Endothelial cell of umbilical vein (primary cell): ENCODE data around the gene SCYGR1. TPM values are rescaled to one million over a fixed set of nuclear protein-coding genes. Genes with fewer than 3 reads are reported as not detected.

ENCODE experiments used
- BruUV-seq: library from RNA; stranded (reverse); fragments of 400-500 nt; replicated peaks from 2 replicates; lab custom pipeline; 2021; lab: Mats Ljungman, UMichigan
- CTCF ChIA-PET: fragments of 300-600, 350-600 bp; sonication (Branson Sonifier 250); formaldehyde crosslinking; loops from one replicate; lab custom pipeline; 2021; ENCODE audit warnings: antibody characterized with exemption, inconsistent platforms; lab: Charles Lee
- POLR2A ChIA-PET: fragments of 300-600, 350-600 bp; sonication (Branson Sonifier 250); formaldehyde crosslinking; loops from one replicate; lab custom pipeline; 2021; ENCODE audit warnings: antibody characterized with exemption, inconsistent platforms; lab: Charles Lee
- DNase-seq: peaks from one replicate; pipeline ENCODE4 v3.0.0-alpha.2; 2011; ENCODE audit warnings: low read depth, low spot score
- FAIRE-seq: peaks from 2 replicates; lab custom pipeline; 2011; peaks lifted over from hg19 to GRCh38; lab: Jason Lieb, UNC
- H2AFZ ChIP-seq: 2 replicates; pipeline ENCODE4 v1.6.0; 2012; ENCODE audit warnings: low read depth, low read length, control low read depth, inconsistent platforms
- H3K27ac ChIP-seq: 2 replicates; pipeline ENCODE4 v1.5.1; 2011; ENCODE audit warnings: low read depth, mild to moderate bottlenecking, control low read depth, low read length, moderate library complexity; ENCODE audit not compliant: insufficient read depth
- H3K27me3 ChIP-seq, 2 experiments: 2 replicates each; pipeline versions ENCODE4 v1.6.0 to v1.6.1; 2011; ENCODE audit warnings: low read length in 2 of 2, mixed read lengths in 1 of 2; ENCODE audit not compliant: control insufficient read depth in 2 of 2, insufficient read depth in 2 of 2
- H3K36me3 ChIP-seq, 2 experiments: 2 replicates in 1 of 2; 3 replicates in 1 of 2; pipeline ENCODE4 v1.5.1; 2011; ENCODE audit warnings: low read length in 2 of 2, mild to moderate bottlenecking in 1 of 2, moderate library complexity in 1 of 2; ENCODE audit not compliant: control insufficient read depth in 2 of 2, insufficient read depth in 2 of 2; ENCODE audit errors: extremely low read depth in 1 of 2
- H3K4me1 ChIP-seq: 3 replicates; pipeline ENCODE4 v1.5.1; 2011; ENCODE audit warnings: mild to moderate bottlenecking, low read length; ENCODE audit not compliant: control insufficient read depth, insufficient read depth; ENCODE audit errors: extremely low read depth
- H3K4me2 ChIP-seq: 2 replicates; pipeline ENCODE4 v1.6.1; 2011; ENCODE audit warnings: low read length, control low read depth, mixed read lengths; ENCODE audit not compliant: insufficient read depth
- H3K4me3 ChIP-seq, 3 experiments: fragments of 200-600 bp in 1 of 3; sonication (generic), shearing (Covaris generic) in 1 of 3; replicated peaks in 1 of 3; 2 replicates each; pipeline ENCODE4 v1.5.1; 2011 to 2016; ENCODE audit warnings: control low read depth in 3 of 3, low read length in 3 of 3, mild to moderate bottlenecking in 2 of 3, inconsistent platforms in 1 of 3, low read depth in 1 of 3, moderate library complexity in 1 of 3; ENCODE audit not compliant: insufficient read depth in 1 of 3
- H3K79me2 ChIP-seq: 2 replicates; pipeline ENCODE4 v1.6.0; 2012; ENCODE audit warnings: low read length, inconsistent platforms; ENCODE audit not compliant: control insufficient read depth, insufficient read depth
- H3K9ac ChIP-seq: replicated peaks from 2 replicates; pipeline ENCODE3; 2011; ENCODE audit warnings: low read length, control low read depth; ENCODE audit not compliant: insufficient read depth; ENCODE audit errors: extremely low read depth
- H3K9me1 ChIP-seq: replicated peaks from 3 replicates; pipeline ENCODE4 v1.6.0; 2011; ENCODE audit warnings: mild to moderate bottlenecking, low read length; ENCODE audit not compliant: control insufficient read depth, insufficient read depth; ENCODE audit errors: extremely low read depth
- H3K9me3 ChIP-seq: replicated peaks from 2 replicates; pipeline ENCODE4 v1.5.1; 2012; ENCODE audit warnings: low read length, inconsistent platforms; ENCODE audit not compliant: control insufficient read depth, insufficient read depth
- H4K20me1 ChIP-seq: replicated peaks from 2 replicates; pipeline ENCODE3; 2011; ENCODE audit warnings: mild to moderate bottlenecking, low read length; ENCODE audit not compliant: control insufficient read depth, insufficient read depth; ENCODE audit errors: extremely low read depth
- EZH2 ChIP-seq: IDR thresholded peaks from 2 replicates; pipeline ENCODE4 v1.6.1; 2012; ENCODE audit warnings: borderline replicate concordance, low read depth, mild to moderate bottlenecking, moderate library complexity, low read length, inconsistent platforms; ENCODE audit not compliant: severe bottlenecking
- FOS ChIP-seq: IDR thresholded peaks from 2 replicates; pipeline ENCODE4 v1.6.1; 2011; ENCODE audit warnings: mild to moderate bottlenecking, low read length, moderate library complexity, borderline replicate concordance; ENCODE audit not compliant: insufficient read depth
- JUN ChIP-seq: IDR thresholded peaks from 2 replicates; pipeline ENCODE4 v1.6.1; 2011; ENCODE audit warnings: borderline replicate concordance, low read depth; ENCODE audit not compliant: insufficient read length, insufficient read depth
- MYC ChIP-seq: IDR thresholded peaks from one replicate; pipeline ENCODE4 v1.6.1; 2011; ENCODE audit warnings: mild to moderate bottlenecking, low read depth, low read length
- POLR2AphosphoS5 ChIP-seq: IDR thresholded peaks from 2 replicates; pipeline ENCODE4 v1.6.1; 2012; ENCODE audit warnings: low read depth, mild to moderate bottlenecking, control low read depth, low read length, moderate library complexity; ENCODE audit not compliant: insufficient read depth
- dilution Hi-C: fragments of 300-500 bp; cut with MboI; formaldehyde crosslinking; loops from one replicate; pipeline ENCODE4 v1.15.0; 2019; ENCODE audit warnings: low sequenced_read_pairs; ENCODE audit not compliant: extremely low pct_ligation_motif_present
- intact Hi-C: fragments of 100-400 bp; cut with micrococcal nuclease; formaldehyde crosslinking; loops from one replicate; pipeline ENCODE4 v1.10.0; 2022
- polyA plus RNA-seq, 4 experiments: library from polyadenylated mRNA; depleted of rRNA in 3 of 4; stranded (reverse) in 3 of 4; unstranded in 1 of 4; fragments of >200 nt; gene quantifications; 2 replicates each; pipeline versions ENCODE4 v1.2.1 to v1.2.3, GENCODE V29; 2011 to 2012; ENCODE audit warnings: missing spikeins in 1 of 4
- total RNA-seq: library from RNA; stranded (reverse); gene quantifications from 2 replicates; pipeline ENCODE4 v1.2.3, GENCODE V29; 2021
- TF ChIP-seq, protein P1 (sequence below), 2 donors: IDR thresholded peaks; 1 replicate in 1 of 2; 2 replicates in 1 of 2; pipeline ENCODE4 v1.5.1; 2011; ENCODE audit warnings: low read length in 2 of 2, mild to moderate bottlenecking in 2 of 2, moderate library complexity in 2 of 2, control low read depth in 1 of 2, inconsistent platforms in 1 of 2, low read depth in 1 of 2; ENCODE audit not compliant: insufficient read depth in 1 of 2; ENCODE audit errors: extremely low read depth in 1 of 2
- TF ChIP-seq, protein P2 (sequence below): IDR thresholded peaks from 2 replicates; pipeline ENCODE4 v1.6.1; 2011; ENCODE audit not compliant: insufficient read depth, insufficient read length

SCYGR1 gene
- total and polyA plus RNA-seq, 2 donors (not counting 3 experiments of a cell fraction or from before 2014, with no cell fraction given), result not detected

DNA sequence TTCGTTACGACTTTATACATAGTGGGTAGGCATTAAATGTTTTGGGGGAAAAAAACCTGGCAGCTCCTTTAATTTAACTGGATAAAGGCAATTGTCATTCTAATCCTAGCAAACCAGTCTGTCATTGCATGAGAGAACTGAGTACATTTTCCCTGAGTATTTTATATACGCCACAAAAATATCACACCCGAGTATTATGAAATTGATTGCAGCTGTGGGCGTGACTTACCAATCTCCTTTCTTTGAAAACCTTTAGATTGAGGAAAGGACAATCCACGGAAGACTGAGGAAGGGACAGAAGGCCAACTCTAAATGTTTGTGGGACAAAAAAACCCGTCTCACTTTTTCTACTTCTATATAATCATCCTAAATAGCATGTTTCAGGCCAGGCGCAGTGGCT is 17.7 kb downstream of the SCYGR1 start:
- H3K27me3 ChIP-seq, result no peaks in the 10 kb centered on the region
- no TSS peak for BruUV-seq
- no peaks in the 10 kb centered on the region for H3K9me3 ChIP-seq
- H3K79me2 ChIP-seq, result no peaks in the 10 kb centered on the region
- H3K4me3 ChIP-seq, result no peak overlapping the region
- no peaks in the 10 kb centered on the region for H3K4me1 ChIP-seq
- no peaks in the 10 kb centered on the region for H3K9me1 ChIP-seq
- H3K9ac ChIP-seq, result no peak overlapping the region
- H3K27ac ChIP-seq, result no peak overlapping the region
- no peaks in the 10 kb centered on the region for H3K36me3 ChIP-seq
- H2AFZ ChIP-seq, result no peak overlapping the region
- H3K4me2 ChIP-seq, result no peak overlapping the region
- intact Hi-C loops, result no loop called here
- FAIRE-seq (no peak), DNase-seq (no peak)
- dilution Hi-C loops, result no loop called here
- H4K20me1 ChIP-seq, result no peaks in the 10 kb centered on the region
- no peak for TF ChIP-seq EZH2
- TF ChIP-seq, protein P1, sequence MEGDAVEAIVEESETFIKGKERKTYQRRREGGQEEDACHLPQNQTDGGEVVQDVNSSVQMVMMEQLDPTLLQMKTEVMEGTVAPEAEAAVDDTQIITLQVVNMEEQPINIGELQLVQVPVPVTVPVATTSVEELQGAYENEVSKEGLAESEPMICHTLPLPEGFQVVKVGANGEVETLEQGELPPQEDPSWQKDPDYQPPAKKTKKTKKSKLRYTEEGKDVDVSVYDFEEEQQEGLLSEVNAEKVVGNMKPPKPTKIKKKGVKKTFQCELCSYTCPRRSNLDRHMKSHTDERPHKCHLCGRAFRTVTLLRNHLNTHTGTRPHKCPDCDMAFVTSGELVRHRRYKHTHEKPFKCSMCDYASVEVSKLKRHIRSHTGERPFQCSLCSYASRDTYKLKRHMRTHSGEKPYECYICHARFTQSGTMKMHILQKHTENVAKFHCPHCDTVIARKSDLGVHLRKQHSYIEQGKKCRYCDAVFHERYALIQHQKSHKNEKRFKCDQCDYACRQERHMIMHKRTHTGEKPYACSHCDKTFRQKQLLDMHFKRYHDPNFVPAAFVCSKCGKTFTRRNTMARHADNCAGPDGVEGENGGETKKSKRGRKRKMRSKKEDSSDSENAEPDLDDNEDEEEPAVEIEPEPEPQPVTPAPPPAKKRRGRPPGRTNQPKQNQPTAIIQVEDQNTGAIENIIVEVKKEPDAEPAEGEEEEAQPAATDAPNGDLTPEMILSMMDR (IDR thresholded peaks at IDR 0.05; ENCODE audit: extremely low read depth in 1 of 2, insufficient read depth in 1 of 2, low read depth in 1 of 2, low read length in 2 of 2), result no peak
- TF ChIP-seq JUN, result no peak
- no peak for TF ChIP-seq POLR2AphosphoS5
- TF ChIP-seq, protein P2, sequence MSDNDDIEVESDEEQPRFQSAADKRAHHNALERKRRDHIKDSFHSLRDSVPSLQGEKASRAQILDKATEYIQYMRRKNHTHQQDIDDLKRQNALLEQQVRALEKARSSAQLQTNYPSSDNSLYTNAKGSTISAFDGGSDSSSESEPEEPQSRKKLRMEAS, result no peak
- TF ChIP-seq MYC, result no peak
- no peak for TF ChIP-seq FOS
- CTCF ChIA-PET, result no interaction called here
- POLR2A ChIA-PET, result no interaction called here
